GM12872 (cell line): ENCODE measurements around the gene ACTR8.

Experiments used
- CTCF ChIP-seq: IDR thresholded peaks from 3 replicates; pipeline ENCODE4 v1.5.1; 2011; ENCODE audit warnings: low read depth, mild to moderate bottlenecking, low read length, moderate library complexity; ENCODE audit not compliant: insufficient read depth

Gene ACTR8

GRCh38 chr3:53837331-53837730 lies 44.6 kb downstream of the ACTR8 start:
- no peak for TF ChIP-seq CTCF

GRCh38 chr3:53836084-53836872 lies 45.7 kb downstream of the ACTR8 start:
- no peak for TF ChIP-seq CTCF

GRCh38 chr3:53835257-53835656 lies 46.7 kb downstream of the ACTR8 start:
- no peak for TF ChIP-seq CTCF

GRCh38 chr3:53834429-53835095 lies 47.4 kb downstream of the ACTR8 start:
- TF ChIP-seq CTCF, result no peak

- TF ChIP-seq CTCF, result no peak
These were observed 48.3 kb downstream of the ACTR8 start for GRCh38 chr3:53833700-53834099.

- no peak for TF ChIP-seq CTCF
These were observed 48.8 kb downstream of the ACTR8 start for GRCh38 chr3:53833053-53833645.

- no peak for TF ChIP-seq CTCF
These were observed 51.0 kb downstream of the ACTR8 start for GRCh38 chr3:53830944-53831343.
